Measurements from ENCODE around the gene OR2Z1.

DNA sequence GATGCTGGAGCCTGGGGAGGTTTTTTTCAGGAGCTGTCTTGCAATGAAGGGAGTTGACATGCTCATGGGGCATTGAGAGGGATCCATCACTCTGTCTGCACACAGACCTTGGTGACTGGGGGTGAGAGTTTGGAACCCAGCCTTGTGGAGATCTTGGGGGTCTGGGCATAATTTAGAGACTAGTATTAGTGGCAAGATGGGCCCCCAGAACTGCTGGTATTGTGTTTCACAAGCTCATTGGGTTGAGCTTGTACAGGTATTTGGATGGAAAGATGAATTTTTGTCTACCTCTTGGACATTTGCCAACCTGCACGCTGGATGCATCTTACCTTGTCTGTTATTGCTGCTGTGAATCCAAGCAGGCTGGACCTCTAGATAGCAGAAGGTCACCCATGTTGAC lies at the start of gene OR2Z1:
- no peak for TF ChIP-seq CTCF (IDR thresholded peaks at IDR 0.05; ENCODE audit: insufficient read depth, low read length, poor library complexity, severe bottlenecking)
- no peak for TF ChIP-seq EZH2phosphoT487 (conservative IDR thresholded peaks at IDR 0.05; ENCODE audit: low read length)

Data from SU-DHL-6 (cell line).